DOHH2 (cell line): ENCODE results near the gene GUCY2D.

Source experiments
- CTCF ChIP-seq: fragments of 200-600 bp; sonication (generic); IDR thresholded peaks from one replicate; pipeline ENCODE4 v1.5.1; 2014; ENCODE audit warnings: antibody characterized with exemption, mild to moderate bottlenecking, low read depth, low read length; ENCODE audit not compliant: poor library complexity, severe bottlenecking
- EZH2phosphoT487 ChIP-seq: fragments of 200-600 bp; sonication (generic); IDR thresholded peaks from 2 replicates; pipeline ENCODE4 v1.6.1; 2017; ENCODE audit warnings: borderline replicate concordance, mild to moderate bottlenecking, antibody characterized with exemption, low read length, moderate library complexity, mixed read lengths

GRCh38 chr17:7967751-7968150 lies 34.7 kb upstream of the GUCY2D start:
- TF ChIP-seq CTCF: no peak
- TF ChIP-seq EZH2phosphoT487: no peak
